B cell (primary cell): ENCODE results near the gene LIMK2. TPM values are rescaled to one million over a fixed set of nuclear protein-coding genes. Genes with fewer than 3 reads are reported as not detected.

Experiments
- ATAC-seq: fragments of 200-7000 bp; cut with Tn5 transposase; one replicate; pipeline ENCODE4 v1.10.0; 2021; ENCODE audit warnings: low read depth, mild to moderate bottlenecking, moderate number of reproducible peaks, moderate library complexity
- CTCF ChIA-PET: fragments of 350-600 bp; sonication (Branson Sonifier 250); formaldehyde crosslinking; loops from one replicate; lab custom pipeline; 2021; ENCODE audit warnings: antibody characterized with exemption, inconsistent platforms; lab: Charles Lee
- POLR2A ChIA-PET: fragments of 350-600 bp; sonication (Branson Sonifier 250); formaldehyde crosslinking; loops from one replicate; lab custom pipeline; 2021; ENCODE audit warnings: antibody characterized with exemption; lab: Charles Lee
- DNase-seq: peaks from one replicate; pipeline ENCODE4 v3.0.0; 2013
- H2AFZ ChIP-seq: 2 replicates; pipeline ENCODE4 v1.6.1; 2012; ENCODE audit warnings: mild to moderate bottlenecking, low read depth, low read length; ENCODE audit not compliant: insufficient read depth, poor library complexity, severe bottlenecking
- H3K27ac ChIP-seq, 2 donors: 1 replicate in 1 of 2; 2 replicates in 1 of 2; pipeline ENCODE4 v1.5.1; 2012 to 2013; ENCODE audit warnings: low read length in 2 of 2, mild to moderate bottlenecking in 2 of 2, moderate library complexity in 1 of 2
- H3K27me3 ChIP-seq, 4 experiments: fragments of 200-600 bp in 1 of 4; sonication (generic) in 1 of 4; replicated peaks in 1 of 4; 1 replicate in 2 of 4; 2 replicates in 2 of 4; pipeline versions ENCODE4 v1.6.1 to v1.7.0; 2013 to 2016; ENCODE audit warnings: low read length in 3 of 4, mild to moderate bottlenecking in 2 of 4, mixed read lengths in 1 of 4, moderate library complexity in 1 of 4; ENCODE audit not compliant: insufficient read depth in 4 of 4, control insufficient read depth in 3 of 4; ENCODE audit errors: control extremely low read depth in 1 of 4
- H3K36me3 ChIP-seq, 2 experiments: replicated peaks in 1 of 2; 1 replicate in 1 of 2; 2 replicates in 1 of 2; pipeline versions ENCODE4 v1.6.1 to v1.7.1; 2013; ENCODE audit warnings: low read length in 1 of 2; ENCODE audit not compliant: insufficient read depth in 2 of 2, control insufficient read depth in 1 of 2; ENCODE audit errors: control extremely low read depth in 1 of 2, extremely low read depth in 1 of 2
- H3K4me1 ChIP-seq, 2 donors: fragments of 200-600 bp in 1 of 2; sonication (generic) in 1 of 2; 1 replicate in 1 of 2; 2 replicates in 1 of 2; pipeline versions ENCODE4 v1.5.1 to v1.6.1; 2013 to 2017; ENCODE audit warnings: low read length in 2 of 2; ENCODE audit not compliant: control insufficient read depth in 2 of 2, insufficient read depth in 2 of 2
- H3K4me2 ChIP-seq: replicated peaks from 2 replicates; pipeline ENCODE3; 2012; ENCODE audit warnings: mild to moderate bottlenecking, low read depth, low read length; ENCODE audit not compliant: poor library complexity, severe bottlenecking
- H3K4me3 ChIP-seq, 5 experiments: fragments of 200-600 bp in 1 of 5; sonication (generic) in 1 of 5; 1 replicate in 3 of 5; 2 replicates in 2 of 5; pipeline versions ENCODE4 v1.5.1 to v1.7.0; 2011 to 2016; ENCODE audit warnings: low read length in 4 of 5, mild to moderate bottlenecking in 4 of 5, low read depth in 2 of 5, control low read depth in 1 of 5, moderate library complexity in 1 of 5; ENCODE audit not compliant: insufficient read depth in 1 of 5; ENCODE audit errors: control extremely low read depth in 1 of 5, extremely low read depth in 1 of 5
- H3K79me2 ChIP-seq: fragments of 200-600 bp; sonication (generic); one replicate; pipeline ENCODE4 v1.6.0; 2016; ENCODE audit warnings: low read length; ENCODE audit not compliant: control insufficient read depth, insufficient read depth
- H3K9ac ChIP-seq: fragments of 200-600 bp; sonication (generic); 2 replicates; pipeline ENCODE4 v1.6.1; 2017; ENCODE audit warnings: mild to moderate bottlenecking, low read length, moderate library complexity
- H3K9me3 ChIP-seq, 3 donors: one replicate each; pipeline versions ENCODE4 v1.6.1 to v1.7.1; 2013; ENCODE audit warnings: low read length in 2 of 3; ENCODE audit not compliant: control insufficient read depth in 2 of 3, insufficient read depth in 1 of 3; ENCODE audit errors: control extremely low read depth in 1 of 3
- H4K20me1 ChIP-seq: 2 replicates; pipeline ENCODE4 v1.6.0; 2012; ENCODE audit warnings: mild to moderate bottlenecking, low read length; ENCODE audit not compliant: insufficient read depth, control insufficient read depth, poor library complexity, severe bottlenecking
- H3K27ac Mint-ChIP-seq: one replicate; pipeline ENCODE4 v1.8.0; 2021; ENCODE audit warnings: mixed read lengths
- H3K27me3 Mint-ChIP-seq: one replicate; pipeline ENCODE4 v1.8.0; 2021; ENCODE audit warnings: mixed read lengths
- H3K4me1 Mint-ChIP-seq: one replicate; pipeline ENCODE4 v1.8.0; 2021; ENCODE audit warnings: mixed read lengths
- H3K4me3 Mint-ChIP-seq: one replicate; pipeline ENCODE4 v1.8.0; 2021; ENCODE audit warnings: mixed read lengths
- H3K9me3 Mint-ChIP-seq: one replicate; pipeline ENCODE4 v1.8.0; 2022; ENCODE audit warnings: mixed read lengths; ENCODE audit not compliant: insufficient read depth
- CTCF ChIP-seq: fragments of 200-600 bp; IDR thresholded peaks from one replicate; pipeline ENCODE4 v1.8.0; 2022; ENCODE audit warnings: antibody characterized with exemption, mild to moderate bottlenecking
- EZH2 ChIP-seq: IDR thresholded peaks from 2 replicates; pipeline ENCODE4 v1.6.1; 2012; ENCODE audit warnings: borderline replicate concordance, low read depth, mild to moderate bottlenecking, moderate library complexity, low read length; ENCODE audit not compliant: insufficient read depth, poor library complexity, severe bottlenecking
- WGBS: methylation state at CpG from one replicate; pipeline ENCODE4 v1.1.5; 2013; ENCODE audit warnings: missing lambda C conversion rate; ENCODE audit not compliant: insufficient coverage; 5-methylcytosine and 5-hydroxymethylcytosine counted together
- intact Hi-C: fragments of 100-400 bp; cut with micrococcal nuclease; formaldehyde crosslinking; loops from one replicate; pipeline ENCODE4 v1.10.0; 2022
- polyA plus RNA-seq: library from polyadenylated mRNA; depleted of rRNA; stranded (reverse); fragments of >200 nt; gene quantifications from 2 replicates; pipeline ENCODE4 v1.2.3, GENCODE V29; 2012
- total RNA-seq, 2 donors: library from RNA; stranded (reverse); fragments of 120-200 nt in 1 of 2; gene quantifications; 1 replicate in 1 of 2; 2 replicates in 1 of 2; pipeline versions ENCODE4 v1.2.3 to v1.2.4, GENCODE V29; 2013 to 2022

The LIMK2 gene
- total and polyA plus RNA-seq, 2 donors (not counting 1 experiment from before 2014, with no cell fraction given), result 6.8 to 20.2 TPM

GRCh38 chr22:31277741-31278140, 65.6 kb downstream of the LIMK2 start:
- intact Hi-C loops, result no loop called here

More at GRCh38 chr22:31277741-31278140, 65.6 kb downstream of the LIMK2 start:
- no peak overlapping the region for H3K27ac ChIP-seq
- H2AFZ ChIP-seq, result no peak overlapping the region
- no peak for DNase-seq
- ATAC-seq, result no peak
- 79% methylated on average over 2 of the region's 5 CpGs for WGBS
- peaks cover 0 to 55% of the 10 kb centered on the region in 2 experiments for H3K36me3 ChIP-seq
- no peak for TF ChIP-seq EZH2
- no peak for TF ChIP-seq CTCF
- no peak overlapping the region for H3K4me3 ChIP-seq
- no peaks in the 10 kb centered on the region for H3K9me3 Mint-ChIP-seq
- H3K4me1 Mint-ChIP-seq, result peaks cover 1% of the 10 kb centered on the region
- H3K27me3 Mint-ChIP-seq, result no peaks in the 10 kb centered on the region
- H3K4me3 Mint-ChIP-seq, result no peak overlapping the region
- no peaks in the 10 kb centered on the region for H3K9me3 ChIP-seq
- POLR2A ChIA-PET, result no interaction called here
- no peak overlapping the region for H3K9ac ChIP-seq
- no peak overlapping the region for H3K4me2 ChIP-seq
- H4K20me1 ChIP-seq, result peaks cover 9% of the 10 kb centered on the region
- peaks cover 0 to under 1% of the 10 kb centered on the region in 2 donors for H3K4me1 ChIP-seq
- H3K79me2 ChIP-seq, result peaks cover 4% of the 10 kb centered on the region
- H3K27ac Mint-ChIP-seq, result peak overlapping the region; percentile 50
- no peaks in the 10 kb centered on the region for H3K27me3 ChIP-seq
- CTCF ChIA-PET, result interaction anchor here (0.7 to 2.1 kb wide), 2 partner anchors 36 to 1639 kb away, joined by 6 to 14 read pairs; no protein-coding TSS in a partner anchor
